HTERT RPE-1 (cell line): Measurements from ENCODE around the gene GCFC2.
"Not testable (repeated sequence)": the region's sequence is repeated elsewhere in the genome, so short reads cannot be mapped to it uniquely, and the experiment has no call there.

Experiments
- in situ Hi-C: fragments of 300-500 bp; cut with MboI; formaldehyde crosslinking; loops from 4 replicates; pipeline ENCODE4 v1.14.3; 2020; ENCODE audit warnings: low sequenced_read_pairs

GCFC2 gene

GRCh38 chr2:75680402-75680801, 30.3 kb downstream of the GCFC2 start:
- in situ Hi-C loops = no loop called here

- in situ Hi-C loops = no loop called here
Observed at GRCh38 chr2:75679556-75679955, 31.2 kb downstream of the GCFC2 start.

GRCh38 chr2:75676464-75676863, 34.3 kb downstream of the GCFC2 start:
- in situ Hi-C loops = no loop called here

- in situ Hi-C loops = no loop called here
Observed at GRCh38 chr2:75675908-75676307, 34.8 kb downstream of the GCFC2 start.

- in situ Hi-C loops = not testable (repeated sequence)
Observed at GRCh38 chr2:75675423-75675822, 35.3 kb downstream of the GCFC2 start.

GRCh38 chr2:75667884-75668283, 42.8 kb downstream of the GCFC2 start:
- in situ Hi-C loops = no loop called here

- in situ Hi-C loops = no loop called here
Observed at GRCh38 chr2:75666911-75667310, 43.8 kb downstream of the GCFC2 start.

GRCh38 chr2:75657798-75658197, 52.9 kb downstream of the GCFC2 start:
- in situ Hi-C loops = no loop called here

- in situ Hi-C loops = no loop called here
Observed at GRCh38 chr2:75656563-75656962, 54.2 kb downstream of the GCFC2 start.

- in situ Hi-C loops = no loop called here
Observed at GRCh38 chr2:75655861-75656260, 54.9 kb downstream of the GCFC2 start.

GRCh38 chr2:75654012-75654411, 56.7 kb downstream of the GCFC2 start:
- in situ Hi-C loops = no loop called here

GRCh38 chr2:75647771-75648170, 62.9 kb downstream of the GCFC2 start:
- in situ Hi-C loops = no loop called here

GRCh38 chr2:75646583-75647425, 63.9 kb downstream of the GCFC2 start, which contains the start of gene MRPL19:
Gene MRPL19 (plus strand): TSS chr2:75646783. CDS start chr2:75646808, 25 bp downstream.
- in situ Hi-C loops = no loop called here

GRCh38 chr2:75646090-75646582, 64.6 kb downstream of the GCFC2 start:
- in situ Hi-C loops = no loop called here

GRCh38 chr2:75645643-75646042, 65.1 kb downstream of the GCFC2 start:
- in situ Hi-C loops = no loop called here

GRCh38 chr2:75643980-75644379, 66.7 kb downstream of the GCFC2 start:
- in situ Hi-C loops = no loop called here

GRCh38 chr2:75641587-75641986, 69.1 kb downstream of the GCFC2 start:
- in situ Hi-C loops = no loop called here

GRCh38 chr2:75640621-75641121, 70.0 kb downstream of the GCFC2 start:
- in situ Hi-C loops = no loop called here

GRCh38 chr2:75637568-75637967, 73.1 kb downstream of the GCFC2 start:
- in situ Hi-C loops = no loop called here

- in situ Hi-C loops = no loop called here
Observed at GRCh38 chr2:75634945-75635344, 75.8 kb downstream of the GCFC2 start.

GRCh38 chr2:75633620-75634019, 77.1 kb downstream of the GCFC2 start:
- in situ Hi-C loops = no loop called here

- in situ Hi-C loops = no loop called here
Observed at GRCh38 chr2:75632813-75633212, 77.9 kb downstream of the GCFC2 start.
